LNCAP (cell line): Measurements from ENCODE around the gene F2.

Experiments used
- CTCF ChIP-seq: fragments of 450-650 bp; IDR thresholded peaks from 2 replicates; pipeline ENCODE4 v1.5.1; 2017; ENCODE audit warnings: mild to moderate bottlenecking

The F2 gene

DNA sequence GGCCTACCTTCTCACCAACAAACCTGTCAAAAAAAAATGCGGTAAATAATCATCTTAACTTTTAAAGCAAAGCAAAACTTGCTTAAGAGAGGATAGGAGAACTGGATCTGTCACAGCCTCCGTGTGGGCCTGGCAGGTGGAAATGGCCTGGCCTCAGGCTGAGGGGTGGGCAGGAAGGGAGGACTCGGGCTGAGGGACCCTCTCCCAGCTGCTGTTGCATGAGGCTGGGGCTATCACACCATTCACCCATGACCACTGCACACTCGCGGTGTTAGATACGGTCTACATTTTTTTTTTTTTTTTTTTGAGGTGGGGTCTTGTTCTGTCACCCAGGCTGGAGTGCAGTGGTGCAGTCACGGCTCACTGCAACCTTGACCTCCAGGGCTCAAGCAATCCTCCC lies 43.1 kb upstream of the F2 start:
- TF ChIP-seq CTCF = no peak

- TF ChIP-seq CTCF = no peak
These were observed 42.4 kb upstream of the F2 start for GRCh38 chr11:46676436-46677158.

GRCh38 chr11:46677169-46677568 lies 41.8 kb upstream of the F2 start:
- no peak for TF ChIP-seq CTCF

DNA sequence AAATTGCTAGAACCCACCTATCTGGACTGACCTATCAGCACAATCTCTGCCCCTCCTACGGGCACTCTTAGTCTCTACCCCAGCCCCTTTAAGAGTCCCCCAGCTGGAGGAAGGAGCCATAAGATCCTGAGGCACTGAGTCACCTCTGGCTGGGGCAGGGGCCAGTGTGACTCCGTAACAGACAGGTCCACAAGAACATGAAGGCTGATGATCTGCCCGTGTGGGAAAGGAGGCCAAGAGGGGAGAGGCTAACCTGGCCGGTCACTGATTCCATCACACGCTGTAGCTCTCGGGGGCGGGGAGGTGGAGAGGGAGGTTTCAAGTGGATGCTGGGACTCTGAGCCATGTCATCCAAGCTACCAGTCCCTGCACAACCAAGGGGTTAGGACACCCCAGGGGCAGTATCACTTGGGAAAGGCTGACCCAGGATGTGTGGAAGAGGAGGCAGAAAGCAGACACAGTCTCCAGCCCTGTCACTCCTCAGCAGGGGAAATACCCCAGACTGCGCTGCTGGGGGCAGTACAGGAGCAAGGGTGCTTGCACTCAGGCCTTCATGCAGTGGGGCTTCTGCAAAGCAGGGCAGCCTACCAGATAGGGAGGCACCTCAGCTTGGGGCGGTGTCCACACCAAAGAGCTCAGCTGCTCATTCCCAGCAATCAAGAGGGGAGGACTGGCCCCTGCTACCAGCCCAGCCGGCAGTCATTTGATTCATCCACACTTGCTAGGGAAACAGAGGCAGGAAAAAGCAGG lies 40.8 kb upstream of the F2 start:
- no peak for TF ChIP-seq CTCF

DNA sequence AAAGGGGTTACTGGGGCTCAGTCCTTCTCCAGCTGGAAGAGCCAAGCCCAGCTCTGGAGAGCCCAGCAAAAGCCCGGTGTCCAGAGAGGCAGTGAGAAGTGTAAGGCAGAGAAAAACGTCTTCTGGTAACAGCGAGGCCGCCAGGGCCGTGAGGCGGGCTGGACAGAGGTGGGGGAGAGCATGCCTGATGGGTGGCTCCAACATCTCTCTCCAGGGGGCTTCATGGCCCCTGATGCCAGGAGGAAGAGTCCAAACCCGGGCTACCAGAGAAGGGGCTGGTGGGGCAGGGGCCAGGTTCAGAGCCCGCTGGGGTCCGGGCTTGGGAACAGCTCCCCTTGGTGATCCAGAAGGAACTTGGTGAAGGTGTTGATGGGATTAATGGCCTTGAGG lies 40.3 kb upstream of the F2 start:
- TF ChIP-seq CTCF = no peak

- TF ChIP-seq CTCF = no peak
These were observed 39.5 kb upstream of the F2 start for GRCh38 chr11:46679241-46680163.

DNA sequence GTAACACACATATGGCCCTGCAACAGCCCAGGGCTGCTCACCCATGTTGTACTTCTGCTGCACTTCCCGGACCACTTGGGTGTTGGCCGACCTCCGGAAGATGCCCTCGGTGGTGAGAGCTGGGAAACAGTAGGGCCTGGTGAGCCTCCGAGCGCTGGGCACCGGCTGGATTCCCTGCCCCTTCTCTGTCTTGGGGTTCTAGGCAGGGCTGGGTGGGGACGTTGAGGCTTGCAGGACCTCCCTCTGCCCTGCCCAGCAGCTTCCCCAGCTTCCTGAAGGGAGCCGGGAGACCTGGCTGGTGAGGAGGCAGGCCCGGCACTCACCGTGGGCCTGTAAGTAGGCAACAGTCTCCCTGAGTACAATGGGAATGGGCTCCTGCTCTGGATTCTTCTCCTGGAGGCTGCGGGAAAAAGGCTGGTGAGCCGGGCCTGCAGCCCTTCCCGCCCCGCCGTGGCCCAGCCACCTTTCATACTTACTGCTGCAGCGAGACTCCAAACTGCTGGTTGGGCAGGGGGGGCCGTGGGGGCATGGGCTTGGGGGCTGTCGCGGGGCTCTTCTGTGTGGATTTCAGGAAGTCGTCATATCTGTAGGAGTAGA lies 38.8 kb upstream of the F2 start:
- no peak for TF ChIP-seq CTCF
